ENCODE results near the gene CERS4.
A peak's percentile ranks its signal among the peaks of the same experiment; 100 is the strongest.
"Not testable (repeated sequence)": the region's sequence is repeated elsewhere in the genome, so short reads cannot be mapped to it uniquely, and the experiment has no call there.

CERS4 gene

DNA sequence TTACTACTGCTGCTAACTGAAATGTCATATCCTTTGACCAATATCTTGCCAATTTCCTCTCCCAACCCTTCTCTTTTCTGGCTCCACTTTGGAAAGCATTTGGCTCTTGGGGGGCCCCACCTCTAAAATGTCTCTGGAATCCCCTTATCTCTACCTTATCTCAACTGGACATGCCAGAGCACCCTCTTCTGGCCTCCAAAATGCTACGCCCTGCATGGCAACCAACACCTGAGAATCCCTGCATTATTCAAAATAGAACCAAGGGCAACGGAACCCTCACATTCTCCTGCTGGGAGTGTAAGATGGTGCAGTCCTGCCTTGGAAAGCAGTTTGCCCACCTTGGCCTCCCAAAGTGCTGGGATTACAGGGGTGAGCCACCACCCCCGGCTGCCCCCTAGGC, 35.3 kb downstream of the CERS4 start:
- DNase-seq = no peak

DNA sequence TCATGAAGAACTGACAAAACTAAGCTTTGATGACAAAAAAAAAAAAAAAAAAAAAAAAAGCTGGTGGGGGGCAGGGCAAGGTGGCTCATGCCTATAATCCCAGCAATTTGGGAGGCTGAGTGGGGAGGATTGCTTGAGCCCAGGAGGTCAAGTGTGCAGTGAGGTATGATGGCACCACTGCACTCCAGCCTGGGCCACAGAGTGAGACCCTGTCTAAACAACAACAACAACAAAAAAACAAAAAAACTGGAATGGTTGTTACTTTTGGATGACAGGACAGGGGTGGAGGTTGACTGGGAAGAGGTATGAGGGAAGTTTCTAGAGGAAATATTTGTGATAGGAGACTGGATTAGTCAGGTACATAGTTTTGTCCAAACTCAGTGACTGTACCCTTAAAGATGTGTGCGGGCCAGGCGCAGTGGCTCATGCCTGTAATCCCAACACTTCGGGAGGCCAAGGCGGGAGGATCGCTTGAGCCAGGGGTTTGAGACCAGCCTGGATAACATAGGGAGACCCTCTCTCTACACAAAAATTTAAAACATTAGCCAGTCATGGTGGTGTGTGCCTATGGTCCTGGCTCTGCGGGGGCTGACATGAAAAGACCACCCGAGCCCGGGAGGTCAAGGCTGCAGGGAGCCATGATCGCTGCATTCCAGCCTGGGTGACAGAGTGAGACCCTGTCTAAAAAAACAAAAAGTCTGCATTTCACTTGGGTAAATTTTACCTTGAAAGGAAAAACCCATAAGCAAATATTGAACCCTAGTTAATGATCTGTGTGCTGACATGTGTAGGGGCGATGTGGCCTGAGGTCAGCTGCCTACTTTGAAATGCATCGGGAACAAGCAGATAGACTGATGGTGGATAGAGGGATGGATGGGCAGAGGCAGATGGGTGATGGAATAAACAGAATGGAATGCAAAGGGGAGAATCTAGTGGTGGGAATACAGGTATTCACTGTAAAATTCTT, 37.0 kb downstream of the CERS4 start:
- DNase-seq = no peak

DNA sequence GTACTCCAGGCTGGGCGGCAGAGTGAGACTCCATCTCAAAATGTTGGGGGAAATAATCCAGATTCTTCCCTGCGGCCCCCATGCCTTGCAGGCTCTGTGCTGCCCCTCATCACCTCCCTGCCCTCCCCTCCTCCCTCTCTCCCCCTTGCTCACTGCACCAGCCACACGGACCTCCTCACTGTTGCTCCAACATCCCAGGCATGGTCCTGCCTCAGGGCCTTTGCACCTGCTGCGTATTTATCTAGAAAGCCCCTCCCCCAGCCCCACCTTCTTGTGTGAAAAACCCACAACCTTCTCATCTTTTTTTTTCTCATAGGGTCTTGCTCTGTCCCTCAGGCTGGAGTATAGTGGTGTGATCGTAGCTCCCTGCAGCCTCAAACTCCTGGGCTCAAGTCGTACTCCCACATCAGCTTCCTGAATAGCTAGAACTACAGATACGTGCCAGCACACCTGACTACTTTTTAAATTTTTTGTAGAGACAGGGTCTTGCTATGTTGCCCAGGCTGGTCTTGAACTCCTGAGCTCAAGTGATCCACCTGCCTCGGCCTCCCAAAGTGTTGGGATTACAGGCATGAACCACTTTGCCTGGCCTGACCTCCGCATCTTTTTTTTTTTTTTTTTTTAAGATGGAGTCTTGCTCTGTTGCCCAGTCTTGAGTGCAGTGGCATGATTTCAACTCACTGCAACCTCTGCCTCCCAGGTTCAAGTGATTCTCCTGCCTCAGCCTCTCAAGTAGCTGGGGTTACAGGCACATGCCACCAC, 38.1 kb downstream of the CERS4 start:
- not testable (repeated sequence) for DNase-seq

DNA sequence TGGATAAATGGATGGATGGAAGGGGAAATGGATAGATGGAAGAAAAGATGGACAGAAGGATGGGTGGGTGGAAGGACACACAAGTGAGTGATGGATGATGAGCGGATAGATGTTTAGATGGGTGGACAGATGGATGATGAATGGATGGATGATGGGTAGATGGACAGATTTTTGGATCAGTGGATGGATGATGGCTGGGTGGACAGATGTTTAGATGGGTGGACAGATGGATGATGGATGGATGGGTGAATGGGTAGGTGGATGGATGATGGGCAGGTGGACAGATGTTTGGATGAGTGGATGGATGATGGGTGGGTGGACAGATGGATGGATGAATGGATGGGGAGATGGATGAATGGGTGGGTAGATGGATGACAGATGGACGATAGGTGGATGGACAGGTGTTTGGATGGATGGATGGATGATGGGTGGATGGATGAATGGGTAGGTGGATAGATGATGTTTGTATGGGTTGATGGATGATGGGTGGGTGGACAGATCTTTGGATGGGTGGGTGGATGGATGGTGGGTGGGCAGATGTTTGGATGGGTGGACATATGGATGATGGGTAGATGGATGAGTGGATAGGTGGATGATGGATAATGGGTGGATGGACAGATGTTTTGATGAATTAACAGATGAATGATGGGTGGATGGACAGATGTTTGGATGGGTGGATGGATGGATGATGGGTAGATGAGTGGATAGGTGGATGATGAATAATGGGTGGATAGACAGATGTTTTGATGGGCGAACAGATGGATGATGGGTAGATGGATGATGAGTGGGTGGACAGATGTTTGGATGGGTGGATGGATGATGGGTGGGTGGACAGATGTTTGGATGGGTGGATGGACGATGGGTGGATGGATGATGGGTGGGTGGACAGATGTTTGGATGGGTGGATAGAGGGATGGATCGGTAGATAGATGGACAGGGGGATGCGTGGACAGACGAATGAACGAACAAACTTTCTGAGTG, 39.5 kb downstream of the CERS4 start:
- DNase-seq = no peak

DNA sequence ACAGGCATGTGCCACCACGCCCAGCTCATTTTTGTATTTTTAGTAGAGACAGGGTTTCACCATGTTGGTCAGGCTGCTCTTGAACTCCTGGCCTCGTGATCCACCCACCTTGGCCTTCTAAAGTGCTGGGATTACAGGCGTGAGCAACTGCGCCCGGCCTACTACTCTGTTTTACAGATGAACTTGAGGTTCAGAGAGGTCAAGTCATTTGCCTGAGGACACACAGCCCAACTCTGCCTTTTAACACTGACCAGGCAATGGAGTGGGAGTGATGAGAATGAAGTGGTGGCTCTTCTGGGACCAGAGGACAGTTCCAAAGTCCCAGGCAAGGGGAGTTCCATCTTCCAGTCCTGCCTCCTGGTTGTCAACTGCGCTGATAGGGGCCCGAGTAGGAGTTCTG, 41.4 kb downstream of the CERS4 start:
- no peak for DNase-seq

DNA sequence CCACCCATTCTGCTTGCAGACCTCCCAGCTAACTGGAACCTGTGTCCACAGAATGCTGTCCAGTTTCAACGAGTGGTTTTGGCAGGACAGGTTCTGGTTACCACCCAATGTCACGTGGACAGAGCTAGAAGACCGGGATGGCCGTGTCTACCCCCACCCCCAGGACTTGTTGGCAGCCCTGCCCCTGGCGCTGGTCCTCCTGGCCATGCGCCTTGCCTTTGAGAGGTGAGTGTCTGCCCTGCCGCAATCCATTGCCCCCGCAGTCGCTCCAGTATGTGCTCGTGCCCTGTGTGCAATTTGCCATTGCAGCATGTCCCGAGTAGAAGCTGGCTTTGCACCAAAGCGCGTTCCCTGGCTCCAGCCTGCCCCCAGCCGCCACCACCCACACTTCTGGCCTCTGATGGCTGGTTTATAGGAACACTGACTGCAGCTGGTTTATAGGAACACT, 41.9 kb downstream of the CERS4 start:
- peak in 1 of 2 experiments; percentile 18 for DNase-seq

DNA sequence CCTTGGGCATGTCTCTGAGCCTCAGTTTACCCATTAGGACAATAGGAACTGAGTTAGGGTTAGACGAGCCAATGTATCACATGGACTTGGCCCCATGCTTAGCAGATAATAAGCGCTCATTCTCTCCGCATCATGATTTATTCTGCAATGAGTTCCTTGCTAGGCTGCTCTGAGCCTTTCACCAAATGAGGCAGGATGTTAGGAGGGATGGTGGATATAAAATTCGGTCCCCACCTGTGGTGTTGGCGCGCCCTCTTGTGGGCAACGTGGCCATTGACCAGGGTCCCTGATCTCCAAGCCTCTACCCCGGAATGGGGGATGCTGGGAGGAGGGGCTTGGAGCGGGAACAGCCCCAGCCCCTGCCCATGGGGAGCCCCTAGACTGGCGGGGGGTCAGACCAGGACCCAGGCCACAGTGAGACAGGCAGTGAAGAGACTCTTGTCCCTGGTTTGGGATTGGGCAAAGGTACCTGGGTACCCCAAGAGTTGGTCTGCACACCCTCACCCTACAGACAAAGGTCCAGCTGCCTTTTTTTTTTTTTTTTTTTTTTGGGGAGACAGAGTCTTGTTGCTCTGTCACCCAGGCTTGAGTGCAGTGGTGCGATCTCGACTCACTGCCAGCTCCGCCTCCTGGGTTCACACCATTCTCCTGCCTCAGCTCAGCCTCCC, 43.9 kb downstream of the CERS4 start:
- DNase-seq = peak; percentile 53 to 83

DNA sequence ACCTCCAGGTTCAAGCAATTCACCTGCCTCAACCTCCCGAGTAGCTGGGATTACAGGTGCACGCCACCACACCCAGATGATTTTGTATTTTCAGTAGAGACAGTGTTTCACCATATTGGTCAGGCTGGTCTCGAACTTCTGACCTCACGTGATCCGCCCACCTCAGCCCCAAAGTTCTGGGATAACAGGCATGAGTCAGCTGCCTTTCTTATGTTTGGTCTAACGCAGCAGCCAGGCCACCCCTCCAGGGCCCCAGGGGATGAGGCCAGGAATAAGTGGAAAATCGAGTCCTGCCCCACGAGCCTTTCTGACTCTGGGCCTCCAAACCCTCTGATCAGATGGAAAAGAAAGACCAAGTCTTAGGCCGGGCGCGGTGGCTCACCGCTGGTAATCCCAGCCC, 44.5 kb downstream of the CERS4 start:
- DNase-seq = no peak

DNA sequence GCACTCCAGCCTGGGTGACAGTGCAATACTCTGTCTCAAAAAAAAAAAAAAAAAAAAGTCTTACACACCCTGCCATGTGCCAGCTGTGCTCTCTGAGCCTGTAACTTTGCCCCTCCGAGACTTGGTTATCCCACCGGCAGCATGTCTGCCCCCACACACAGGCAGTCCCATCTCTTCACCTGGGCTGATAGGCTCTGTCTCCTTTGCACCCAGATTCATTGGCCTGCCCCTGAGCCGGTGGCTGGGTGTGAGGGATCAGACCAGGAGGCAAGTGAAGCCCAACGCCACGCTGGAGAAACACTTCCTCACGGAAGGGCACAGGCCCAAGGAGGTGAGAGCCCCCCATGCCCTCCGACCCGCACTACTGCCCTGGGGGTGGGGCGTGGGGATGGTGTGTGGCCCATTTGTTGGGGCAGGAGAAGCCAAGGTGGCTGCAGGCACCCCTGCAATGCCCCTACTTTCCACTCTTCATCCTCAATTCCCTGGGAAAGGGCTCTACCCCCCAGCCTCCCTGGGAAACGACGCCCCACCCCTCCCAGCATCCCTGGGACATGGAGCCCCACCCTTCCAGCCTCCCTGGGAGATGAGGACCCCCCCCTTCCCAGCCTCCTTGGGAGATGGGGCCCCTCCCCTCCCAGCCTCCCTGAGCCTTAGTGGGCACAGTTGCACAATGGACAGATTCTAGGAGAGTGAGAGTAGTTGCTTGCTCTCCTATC, 45.3 kb downstream of the CERS4 start:
- no peak for DNase-seq

DNA sequence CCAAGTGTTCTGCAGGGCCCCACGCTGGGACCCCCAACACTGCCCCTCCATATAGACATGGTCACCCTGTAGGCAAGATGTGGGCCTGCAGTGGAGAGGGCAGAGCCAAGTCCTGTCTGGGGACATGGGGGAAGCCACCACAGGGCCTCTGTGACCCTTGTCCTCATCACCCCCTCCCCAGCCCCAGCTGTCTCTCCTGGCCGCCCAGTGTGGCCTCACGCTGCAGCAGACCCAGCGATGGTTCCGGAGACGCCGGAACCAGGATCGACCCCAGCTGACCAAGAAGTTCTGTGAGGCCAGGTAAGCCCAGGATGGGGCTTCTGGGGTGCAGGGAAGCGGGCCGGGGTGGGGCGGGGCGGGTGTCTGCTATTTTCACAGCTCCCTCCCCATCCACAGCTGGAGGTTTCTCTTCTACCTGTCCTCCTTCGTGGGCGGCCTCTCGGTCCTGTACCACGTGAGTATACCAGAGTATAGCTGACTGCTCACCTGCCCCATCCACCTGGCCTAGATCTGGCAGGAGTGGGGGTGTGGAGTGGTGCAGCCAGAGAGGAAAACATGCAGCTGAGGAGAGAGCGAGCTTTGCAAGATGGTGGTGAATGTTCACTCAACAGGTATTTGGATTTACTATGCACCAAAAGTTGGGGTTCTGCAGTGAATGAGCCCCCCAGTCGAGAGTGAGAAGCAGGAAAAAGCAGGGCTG, 46.4 kb downstream of the CERS4 start:
- no peak for DNase-seq

DNA sequence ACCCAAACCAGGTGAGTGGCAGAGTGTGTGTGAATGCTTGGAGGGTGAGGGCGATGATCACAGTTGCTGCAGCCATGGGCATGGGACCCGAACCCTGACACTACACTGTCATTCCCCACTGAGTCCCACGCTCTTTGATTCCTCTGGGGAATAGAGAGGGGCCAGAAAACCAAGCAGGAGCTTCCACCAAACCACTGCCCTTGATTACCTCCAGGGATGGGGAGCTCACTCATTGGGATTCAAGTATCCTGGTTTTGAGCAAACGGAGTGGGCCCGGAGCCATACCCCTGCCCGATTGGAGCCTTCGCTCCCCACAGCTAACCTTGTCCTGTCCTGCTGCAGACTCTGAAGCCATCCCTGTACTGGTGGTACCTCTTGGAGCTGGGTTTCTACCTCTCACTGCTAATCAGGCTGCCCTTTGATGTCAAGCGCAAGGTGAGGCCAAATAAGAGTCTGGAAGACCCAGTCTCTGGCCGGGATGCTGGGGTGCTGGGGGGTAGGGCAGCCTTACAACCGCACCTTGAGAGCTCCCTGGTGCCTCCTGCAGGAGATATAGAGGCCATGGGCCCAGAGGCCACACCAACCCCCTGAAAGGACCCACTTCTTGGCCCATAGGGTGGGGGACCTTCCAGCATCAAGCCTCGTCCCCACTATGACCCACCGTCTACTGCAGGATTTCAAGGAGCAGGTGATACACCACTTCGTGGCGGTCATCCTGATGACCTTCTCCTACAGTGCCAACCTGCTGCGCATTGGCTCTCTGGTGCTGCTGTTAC, 47.3 kb downstream of the CERS4 start:
- no peak for DNase-seq

DNA sequence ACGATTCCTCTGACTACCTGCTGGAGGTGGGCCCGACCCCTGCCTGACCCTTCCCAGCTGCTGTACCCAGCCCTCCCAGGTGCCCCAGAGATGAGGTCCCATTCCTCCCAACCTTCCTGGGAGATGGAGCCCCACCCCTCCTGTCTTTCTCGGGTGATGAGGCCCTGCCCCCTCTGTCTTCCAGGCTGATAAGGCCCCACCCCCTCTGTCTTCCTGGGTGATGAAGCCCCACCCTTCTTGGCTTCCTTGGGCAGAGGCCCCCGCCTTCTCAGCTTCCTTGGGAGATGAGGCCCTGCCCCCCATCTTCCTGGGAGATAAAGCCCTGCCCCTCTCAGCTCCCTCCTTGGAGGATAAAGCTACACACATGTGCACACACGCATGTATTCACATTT, 47.9 kb downstream of the CERS4 start:
- DNase-seq = no peak

DNA sequence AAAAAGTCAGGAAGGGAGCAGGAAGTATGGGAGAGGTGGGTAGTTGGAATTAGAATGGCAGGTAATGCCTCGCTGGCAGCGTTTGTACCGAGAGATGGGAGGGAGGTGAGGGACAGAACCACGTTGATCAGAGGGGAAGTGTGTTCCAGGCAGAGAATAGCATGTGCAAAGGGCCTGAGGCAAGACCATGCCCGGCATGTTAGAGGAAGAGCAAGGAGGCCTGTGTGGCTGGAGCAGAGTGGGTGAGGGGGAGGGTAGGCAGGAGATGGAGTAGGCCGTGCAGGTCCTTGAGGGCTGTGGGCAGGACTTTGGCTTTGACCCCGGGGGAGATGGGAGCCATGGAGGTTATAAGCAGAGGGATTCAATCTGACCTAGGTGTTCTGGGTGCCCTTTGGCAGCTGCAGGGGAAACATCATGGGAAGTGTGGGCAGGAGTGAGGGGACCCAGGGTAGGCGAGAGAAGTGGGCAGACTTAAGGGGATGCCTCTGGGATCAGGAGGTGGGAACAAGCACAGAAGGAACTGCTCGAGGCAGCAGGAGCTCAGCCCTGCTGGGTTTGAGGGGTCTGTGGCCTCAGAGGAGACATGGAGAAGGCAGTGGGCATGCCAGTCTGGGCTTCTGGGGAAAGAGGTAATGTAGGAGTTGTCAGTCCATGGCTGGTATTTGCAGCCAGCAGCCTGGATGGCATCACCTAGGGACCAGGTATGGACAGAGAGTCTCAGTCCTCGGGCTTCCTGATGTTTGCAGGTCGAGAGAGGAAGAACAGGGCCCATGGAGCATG, 50.2 kb downstream of the CERS4 start:
- no peak for DNase-seq

DNA sequence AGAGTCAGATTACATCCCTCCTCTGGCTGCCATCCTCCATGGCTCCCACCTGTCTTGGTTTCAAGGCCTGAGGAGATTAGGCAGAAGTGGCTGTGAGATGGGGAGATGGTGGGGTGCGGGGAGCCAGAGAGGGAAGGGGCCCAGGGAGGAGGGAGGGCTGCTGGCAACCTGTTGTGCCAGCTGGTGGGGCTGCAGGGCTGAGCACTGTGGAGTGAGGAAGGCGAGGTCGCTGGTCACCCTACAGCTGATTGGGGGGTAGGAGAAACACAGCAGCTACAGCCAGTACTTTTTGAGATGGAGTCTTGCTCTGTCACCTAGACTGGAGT, 50.7 kb downstream of the CERS4 start:
- no peak for DNase-seq

DNA sequence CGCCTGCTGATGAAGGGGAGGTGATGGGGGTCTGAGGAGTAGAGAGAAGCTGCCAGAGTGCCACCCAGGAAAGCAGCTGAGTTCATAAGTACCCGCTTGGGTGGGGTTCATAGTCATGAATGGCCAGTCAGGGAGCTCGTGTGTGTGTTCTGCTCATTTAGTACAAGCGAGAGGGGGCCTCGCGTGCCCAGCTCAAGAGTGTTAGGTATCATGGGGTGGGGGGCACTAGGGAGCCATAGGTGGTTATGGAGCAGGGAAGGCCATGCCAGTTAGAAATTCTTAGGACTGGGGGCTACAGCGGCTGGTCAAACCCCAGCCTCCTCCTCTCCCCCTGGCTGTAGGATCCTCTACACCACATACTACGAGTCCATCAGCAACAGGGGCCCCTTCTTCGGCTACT, 52.2 kb downstream of the CERS4 start:
- DNase-seq = no peak

DNA sequence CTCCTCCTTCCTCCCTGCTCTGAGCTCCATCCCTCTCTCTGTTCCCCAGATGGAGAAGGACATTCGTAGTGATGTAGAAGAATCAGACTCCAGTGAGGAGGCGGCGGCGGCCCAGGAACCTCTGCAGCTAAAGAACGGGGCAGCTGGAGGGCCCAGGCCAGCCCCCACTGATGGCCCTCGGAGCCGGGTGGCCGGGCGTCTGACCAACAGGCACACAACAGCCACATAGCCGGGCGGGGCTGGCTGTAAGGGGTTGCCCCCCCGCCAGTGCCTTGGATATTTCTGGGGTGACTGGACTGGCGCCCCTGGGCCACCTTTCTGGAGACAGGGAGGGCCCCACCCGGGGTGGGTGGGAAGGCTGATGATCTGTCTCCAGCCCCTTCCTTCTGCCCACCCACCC, 52.7 kb downstream of the CERS4 start:
- DNase-seq = no peak

DNA sequence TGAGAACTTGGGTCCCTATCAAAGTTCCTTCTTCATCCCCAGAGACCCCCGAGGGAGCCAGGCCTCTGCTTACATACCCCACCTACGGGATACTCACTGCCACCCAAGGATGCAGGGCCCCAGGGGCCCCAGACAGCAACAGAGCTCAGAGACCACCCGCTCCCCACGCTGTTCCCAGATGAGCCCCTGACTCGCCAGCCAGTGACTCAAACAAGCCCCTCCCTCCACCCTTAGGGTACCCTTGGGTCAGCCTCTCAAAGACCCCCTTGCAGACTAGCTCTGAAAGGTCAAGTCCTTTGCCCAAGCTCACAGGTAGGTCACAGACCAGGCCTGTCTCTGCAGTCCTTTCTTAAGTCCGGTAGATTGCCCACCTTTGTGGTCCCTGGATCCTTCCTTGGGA, 53.3 kb downstream of the CERS4 start:
- DNase-seq = no peak

DNA sequence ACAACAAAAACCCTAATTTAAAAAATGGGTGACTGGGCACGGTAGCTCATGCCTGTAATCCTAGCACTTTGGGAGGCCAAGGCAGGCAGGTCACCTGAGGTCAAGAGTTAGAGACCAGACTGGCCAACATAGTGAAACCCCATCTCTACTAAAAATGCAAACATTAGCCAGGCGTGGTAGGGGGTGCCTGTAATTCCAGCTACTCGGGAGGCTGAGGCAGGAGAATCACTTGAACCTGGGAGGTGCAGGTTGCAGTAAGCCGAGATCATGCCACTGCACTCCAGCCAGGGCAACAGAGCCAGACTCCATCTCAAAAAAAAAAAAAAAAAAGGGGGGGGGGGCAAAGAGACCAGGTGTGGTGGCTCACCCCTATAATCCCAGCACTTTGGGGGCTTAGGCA, 55.1 kb downstream of the CERS4 start:
- DNase-seq = not testable (repeated sequence)

DNA sequence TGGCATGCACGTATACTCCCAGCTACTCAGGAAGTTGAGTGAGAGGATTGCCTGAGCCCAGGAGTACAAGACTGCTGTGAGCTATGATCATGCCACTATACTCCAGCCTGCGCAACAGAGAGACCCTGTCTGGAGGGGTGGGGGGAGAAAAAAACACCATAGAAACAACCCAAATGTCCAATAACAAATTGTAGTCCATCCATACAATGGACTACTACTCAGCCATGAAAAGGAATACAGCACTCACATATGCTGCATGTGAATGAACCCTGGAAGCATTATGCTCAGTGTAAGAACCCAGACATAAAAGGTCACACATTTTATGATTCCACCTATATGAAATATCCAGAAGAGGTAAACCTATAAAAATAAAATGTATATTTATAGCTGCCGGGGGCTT, 56.7 kb downstream of the CERS4 start:
- no peak for DNase-seq

All from NCI-H446 (cell line).